A549 treated with CORT108297 at 1 μM for 4 hours (cell line): ENCODE measurements around the gene SMPD4. TPM values are rescaled to one million over a fixed set of nuclear protein-coding genes. Genes with fewer than 3 reads are reported as not detected.

Experiments
- total RNA-seq: library from RNA; stranded (reverse); fragments of 200-300 nt; extraction: Qiagen RNA extraction; gene quantifications from 5 replicates; pipeline ENCODE4 v1.2.3, GENCODE V29; 2022

Gene SMPD4
- total RNA-seq: 61.6 to 81.4 TPM (median 75.4 TPM) in 5 replicates

GRCh38 chr2:130181325-130181879 lies at the start of gene SMPD4:
SMPD4 (minus strand) TSS chr2:130181602; CDS start chr2:130176592, 5,010 bp downstream.

GRCh38 chr2:130198343-130198742 lies 16.9 kb upstream of the SMPD4 start, which contains the start of gene TUBA3E:
TUBA3E (minus strand) TSS chr2:130198439; CDS start chr2:130198360, 79 bp downstream.

DNA sequence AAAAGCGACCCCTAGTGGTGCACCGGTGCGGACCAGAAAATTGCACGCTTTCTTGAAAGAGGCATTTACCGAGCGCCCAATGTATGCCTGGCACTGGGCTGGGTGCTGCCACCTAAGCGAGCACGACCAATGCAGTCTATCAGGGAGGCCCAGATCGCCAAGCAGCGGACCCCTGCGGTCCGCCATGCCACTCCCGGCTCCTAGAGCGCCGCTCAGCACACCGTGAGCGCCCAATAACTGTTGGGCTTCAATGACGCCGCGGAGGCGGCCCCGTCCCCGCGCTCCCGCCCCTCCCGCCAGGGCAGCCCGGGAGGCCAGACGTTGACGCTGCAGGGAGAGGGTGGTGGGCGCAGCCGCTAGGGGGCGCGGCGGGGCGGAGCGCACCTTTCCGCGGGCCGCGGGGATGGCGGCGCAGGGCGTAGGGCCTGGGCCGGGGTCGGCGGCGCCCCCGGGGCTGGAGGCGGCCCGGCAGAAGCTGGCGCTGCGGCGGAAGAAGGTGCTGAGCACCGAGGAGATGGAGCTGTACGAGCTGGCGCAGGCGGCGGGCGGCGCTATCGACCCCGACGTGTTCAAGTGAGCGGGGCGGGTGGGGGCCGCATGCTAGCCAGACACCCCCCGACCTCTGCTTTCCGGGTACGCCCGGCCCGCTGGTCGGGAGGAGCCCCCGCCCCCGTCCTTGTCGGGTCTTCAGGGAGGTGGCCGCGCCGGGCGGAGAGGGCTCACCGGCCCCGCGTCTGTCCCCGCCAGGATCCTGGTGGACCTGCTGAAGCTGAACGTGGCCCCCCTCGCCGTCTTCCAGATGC lies 679 bp upstream of the SMPD4 start, which contains the start of gene MZT2B:
TSS of gene MZT2B (plus strand) at position 383 of the 803 bp plus-strand sequence. CDS start at position 404, 21 bp downstream.

GRCh38 chr2:130145006-130145414 lies 36.4 kb downstream of the SMPD4 start, which contains the start of gene CCDC74B:
CCDC74B (minus strand) TSS chr2:130145112; CDS start chr2:130144996, 116 bp downstream.

GRCh38 chr2:130129120-130129829 lies 52.1 kb downstream of the SMPD4 start, which contains the start of gene POTEF:
POTEF (minus strand) TSS chr2:130129222; CDS start chr2:130120515, 8,707 bp downstream.

Other genes with a start within 250 kb of the SMPD4 start
- not detected in 5 replicates for gene RAB6C, start 201.9 kb downstream of the SMPD4 start, total RNA-seq
- gene POTEF, start 52.4 kb downstream of the SMPD4 start, total RNA-seq: not detected in 5 replicates
- gene CCDC74B, start 36.5 kb downstream of the SMPD4 start, total RNA-seq: 4.4 to 8.4 TPM (median 6.9 TPM) in 5 replicates
- gene MZT2B, start 660 bp upstream of the SMPD4 start, total RNA-seq: 245 to 460 TPM (median 438 TPM) in 5 replicates
- gene TUBA3E, start 16.8 kb upstream of the SMPD4 start, total RNA-seq: 0.13 to 0.29 TPM (median 0.16 TPM) in 4 of 5 replicates, not detected in the other
- 141 to 179 TPM (median 167 TPM) in 5 replicates for gene IMP4, start 161.3 kb upstream of the SMPD4 start, total RNA-seq
- 25.8 to 31.0 TPM (median 28.8 TPM) in 5 replicates for gene PTPN18, start 174.5 kb upstream of the SMPD4 start, total RNA-seq